ENCODE data around the gene FAH.

GRCh38 chr15:80184554-80184953, 31.8 kb downstream of the FAH start:
- TF ChIP-seq, protein P1, sequence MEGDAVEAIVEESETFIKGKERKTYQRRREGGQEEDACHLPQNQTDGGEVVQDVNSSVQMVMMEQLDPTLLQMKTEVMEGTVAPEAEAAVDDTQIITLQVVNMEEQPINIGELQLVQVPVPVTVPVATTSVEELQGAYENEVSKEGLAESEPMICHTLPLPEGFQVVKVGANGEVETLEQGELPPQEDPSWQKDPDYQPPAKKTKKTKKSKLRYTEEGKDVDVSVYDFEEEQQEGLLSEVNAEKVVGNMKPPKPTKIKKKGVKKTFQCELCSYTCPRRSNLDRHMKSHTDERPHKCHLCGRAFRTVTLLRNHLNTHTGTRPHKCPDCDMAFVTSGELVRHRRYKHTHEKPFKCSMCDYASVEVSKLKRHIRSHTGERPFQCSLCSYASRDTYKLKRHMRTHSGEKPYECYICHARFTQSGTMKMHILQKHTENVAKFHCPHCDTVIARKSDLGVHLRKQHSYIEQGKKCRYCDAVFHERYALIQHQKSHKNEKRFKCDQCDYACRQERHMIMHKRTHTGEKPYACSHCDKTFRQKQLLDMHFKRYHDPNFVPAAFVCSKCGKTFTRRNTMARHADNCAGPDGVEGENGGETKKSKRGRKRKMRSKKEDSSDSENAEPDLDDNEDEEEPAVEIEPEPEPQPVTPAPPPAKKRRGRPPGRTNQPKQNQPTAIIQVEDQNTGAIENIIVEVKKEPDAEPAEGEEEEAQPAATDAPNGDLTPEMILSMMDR (IDR thresholded peaks at IDR 0.05; ENCODE audit: low read depth, low read length), result no peak
- TF ChIP-seq, protein P2, sequence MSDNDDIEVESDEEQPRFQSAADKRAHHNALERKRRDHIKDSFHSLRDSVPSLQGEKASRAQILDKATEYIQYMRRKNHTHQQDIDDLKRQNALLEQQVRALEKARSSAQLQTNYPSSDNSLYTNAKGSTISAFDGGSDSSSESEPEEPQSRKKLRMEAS (IDR thresholded peaks at IDR 0.05; ENCODE audit: low read depth, low read length), result no peak
- no peak for TF ChIP-seq MYC (IDR thresholded peaks at IDR 0.05; ENCODE audit: low read depth, low read length)
